ENCODE measurements around the gene GSAP.

Gene GSAP

DNA sequence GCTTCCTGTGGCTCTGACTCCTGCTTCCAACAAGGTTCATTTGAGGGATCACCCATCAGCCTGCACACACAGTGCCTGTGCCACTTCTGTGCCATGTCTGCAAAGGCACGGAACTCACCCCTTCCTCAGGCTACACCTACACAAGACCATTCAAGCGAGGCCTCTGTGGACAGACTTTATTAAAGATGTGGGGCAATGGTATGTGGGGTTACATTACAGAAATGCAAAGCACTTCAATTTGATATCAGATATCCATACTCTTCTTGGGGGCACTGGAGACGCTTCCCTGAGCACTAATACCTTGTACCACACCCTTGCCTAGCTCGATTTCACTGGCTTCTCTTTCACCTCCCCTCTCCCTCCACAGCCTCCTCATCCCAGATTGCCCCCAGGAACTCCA is 132.1 kb downstream of the GSAP start:
- H3K27me3 ChIP-seq (ENCODE audit: insufficient read depth, low read length): no peaks in the 10 kb centered on the region
- no peak overlapping the region; the same call in 1 of the 2 replicates for H3K9ac ChIP-seq (ENCODE audit: low read length)
- no peaks in the 10 kb centered on the region for H3K9me2 ChIP-seq (ENCODE audit: low read depth, low read length)
- H3F3A ChIP-seq (ENCODE audit: insufficient read depth, low read length): no peaks in the 10 kb centered on the region
- H4K20me1 ChIP-seq (ENCODE audit: insufficient read depth, low read length): no peaks in the 10 kb centered on the region
- no peak overlapping the region for H3K4me3 ChIP-seq (ENCODE audit: low read depth, low read length, poor library complexity, severe bottlenecking)
- no peak overlapping the region for H2AFZ ChIP-seq (ENCODE audit: low read length)
- TF ChIP-seq, protein P1, sequence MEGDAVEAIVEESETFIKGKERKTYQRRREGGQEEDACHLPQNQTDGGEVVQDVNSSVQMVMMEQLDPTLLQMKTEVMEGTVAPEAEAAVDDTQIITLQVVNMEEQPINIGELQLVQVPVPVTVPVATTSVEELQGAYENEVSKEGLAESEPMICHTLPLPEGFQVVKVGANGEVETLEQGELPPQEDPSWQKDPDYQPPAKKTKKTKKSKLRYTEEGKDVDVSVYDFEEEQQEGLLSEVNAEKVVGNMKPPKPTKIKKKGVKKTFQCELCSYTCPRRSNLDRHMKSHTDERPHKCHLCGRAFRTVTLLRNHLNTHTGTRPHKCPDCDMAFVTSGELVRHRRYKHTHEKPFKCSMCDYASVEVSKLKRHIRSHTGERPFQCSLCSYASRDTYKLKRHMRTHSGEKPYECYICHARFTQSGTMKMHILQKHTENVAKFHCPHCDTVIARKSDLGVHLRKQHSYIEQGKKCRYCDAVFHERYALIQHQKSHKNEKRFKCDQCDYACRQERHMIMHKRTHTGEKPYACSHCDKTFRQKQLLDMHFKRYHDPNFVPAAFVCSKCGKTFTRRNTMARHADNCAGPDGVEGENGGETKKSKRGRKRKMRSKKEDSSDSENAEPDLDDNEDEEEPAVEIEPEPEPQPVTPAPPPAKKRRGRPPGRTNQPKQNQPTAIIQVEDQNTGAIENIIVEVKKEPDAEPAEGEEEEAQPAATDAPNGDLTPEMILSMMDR (IDR thresholded peaks at IDR 0.05; ENCODE audit: low read length): no peak
- TF ChIP-seq EZH2 (IDR thresholded peaks at IDR 0.05; ENCODE audit: borderline replicate concordance, low read length): no peak
- peaks cover 15% of the 10 kb centered on the region; the same call in 1 of the 2 replicates for H3K9me3 ChIP-seq (ENCODE audit: low read length)
- H3K4me2 ChIP-seq (ENCODE audit: low read length): no peak overlapping the region; the same call in 1 of the 2 replicates
- H3K36me3 ChIP-seq (ENCODE audit: insufficient read depth, low read length): no peaks in the 10 kb centered on the region
- no peak overlapping the region for H3K27ac ChIP-seq (ENCODE audit: low read depth, low read length, poor library complexity, severe bottlenecking)
- no peaks in the 10 kb centered on the region for H3K79me2 ChIP-seq (ENCODE audit: insufficient read depth, low read length)
- peaks cover 39% of the 10 kb centered on the region for H3K4me1 ChIP-seq (ENCODE audit: insufficient read depth, low read length, severe bottlenecking)

DNA sequence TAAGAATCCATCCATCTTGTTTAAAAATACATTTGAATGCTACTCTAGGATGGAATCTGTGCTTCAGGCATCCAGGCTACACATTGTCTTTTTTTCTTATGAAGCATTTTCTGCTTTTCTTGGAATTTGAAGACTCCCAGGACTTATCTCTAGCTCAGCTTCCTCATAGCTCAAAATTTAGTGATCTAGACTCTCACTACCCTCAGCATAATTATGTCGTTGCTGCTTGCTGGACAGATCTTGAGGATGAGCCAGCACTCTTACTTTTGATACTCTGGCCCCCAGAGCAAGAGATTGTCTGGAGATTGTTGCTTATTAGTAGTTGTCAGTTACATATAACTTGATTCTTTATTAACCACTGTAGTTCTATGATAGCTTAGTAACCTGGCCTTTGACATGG is 133.3 kb downstream of the GSAP start:
- H3K27ac ChIP-seq (ENCODE audit: low read depth, low read length, poor library complexity, severe bottlenecking): peak overlapping the region; percentile 73
- no peaks in the 10 kb centered on the region for H3K9me2 ChIP-seq (ENCODE audit: low read depth, low read length)
- H4K20me1 ChIP-seq (ENCODE audit: insufficient read depth, low read length): no peaks in the 10 kb centered on the region
- no peak for TF ChIP-seq EZH2 (IDR thresholded peaks at IDR 0.05; ENCODE audit: borderline replicate concordance, low read length)
- TF ChIP-seq, protein P1 (IDR thresholded peaks at IDR 0.05; ENCODE audit: low read length): no peak
- no peak overlapping the region for H3K4me3 ChIP-seq (ENCODE audit: low read depth, low read length, poor library complexity, severe bottlenecking)
- no peak overlapping the region for H3K4me2 ChIP-seq (ENCODE audit: low read length)
- H3K36me3 ChIP-seq (ENCODE audit: insufficient read depth, low read length): no peaks in the 10 kb centered on the region
- no peaks in the 10 kb centered on the region for H3K27me3 ChIP-seq (ENCODE audit: insufficient read depth, low read length)
- H3K79me2 ChIP-seq (ENCODE audit: insufficient read depth, low read length): no peaks in the 10 kb centered on the region
- H3K4me1 ChIP-seq (ENCODE audit: insufficient read depth, low read length, severe bottlenecking): peaks cover 33% of the 10 kb centered on the region
- no peak overlapping the region for H3K9ac ChIP-seq (ENCODE audit: low read length)
- H3K9me3 ChIP-seq (ENCODE audit: low read length): peaks cover 10% of the 10 kb centered on the region; the same call in 1 of the 2 replicates
- no peak overlapping the region for H2AFZ ChIP-seq (ENCODE audit: low read length)
- H3F3A ChIP-seq (ENCODE audit: insufficient read depth, low read length): no peaks in the 10 kb centered on the region

DNA sequence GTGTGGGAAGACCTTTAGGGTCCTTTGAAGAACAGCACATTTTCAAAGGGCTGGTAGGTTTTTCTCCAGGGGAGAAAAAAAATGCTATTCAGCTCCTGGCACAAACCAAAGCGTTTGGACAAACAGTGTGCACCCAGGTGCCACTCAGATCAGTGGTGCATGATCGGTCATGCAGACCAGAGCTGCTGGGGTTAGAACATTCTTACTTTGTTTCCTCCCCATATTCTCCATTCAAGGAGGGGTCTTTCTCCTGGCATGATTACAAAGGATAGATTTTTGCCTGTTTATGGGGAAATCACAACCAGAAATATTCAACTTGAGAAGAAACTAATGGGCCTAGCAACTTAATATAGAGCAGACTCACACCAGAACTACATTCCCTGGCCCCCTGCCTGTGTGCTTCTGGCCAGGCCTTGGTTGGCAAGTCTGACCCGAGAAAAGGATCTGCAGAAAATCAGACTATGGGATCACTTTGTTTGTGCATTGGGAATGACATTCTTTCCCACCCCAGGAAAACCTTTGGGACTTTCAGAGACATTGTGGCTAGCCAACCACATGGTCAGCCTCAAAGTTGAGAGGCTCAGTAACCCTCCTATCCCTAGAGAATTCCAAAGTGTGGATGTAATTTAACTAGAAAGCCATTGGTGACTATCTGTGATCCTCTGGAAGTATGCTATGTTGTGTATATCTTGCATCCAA is 134.2 kb downstream of the GSAP start:
- Histone ChIP-seq H3K27me3 (ENCODE audit: insufficient read depth, low read length) (no peaks in the 10 kb centered on the region), H3K27ac (ENCODE audit: low read depth, low read length, poor library complexity, severe bottlenecking) (peak overlapping the region; percentile 73), H3K9me2 (ENCODE audit: low read depth, low read length) (no peaks in the 10 kb centered on the region), H3K4me3 (ENCODE audit: low read depth, low read length, poor library complexity, severe bottlenecking) (no peak overlapping the region), H3K36me3 (ENCODE audit: insufficient read depth, low read length) (no peaks in the 10 kb centered on the region), H3F3A (ENCODE audit: insufficient read depth, low read length) (no peaks in the 10 kb centered on the region), H4K20me1 (ENCODE audit: insufficient read depth, low read length) (no peaks in the 10 kb centered on the region), H2AFZ (ENCODE audit: low read length) (no peak overlapping the region), H3K9me3 (ENCODE audit: low read length) (peaks cover 4% of the 10 kb centered on the region; the same call in 1 of the 2 replicates), H3K79me2 (ENCODE audit: insufficient read depth, low read length) (no peaks in the 10 kb centered on the region), H3K4me2 (ENCODE audit: low read length) (peak overlapping the region; percentile 32; the same call in 1 of the 2 replicates), H3K4me1 (ENCODE audit: insufficient read depth, low read length, severe bottlenecking) (peaks cover 33% of the 10 kb centered on the region), H3K9ac (ENCODE audit: low read length) (no peak overlapping the region; the same call in 1 of the 2 replicates)
- TF ChIP-seq, protein P1 (IDR thresholded peaks at IDR 0.05; ENCODE audit: low read length): no peak

Measured in OCI-LY1 (cell line).